Uterus (tissue), 2 donors: Measurements from ENCODE around the gene STIP1.

Experiments
- CTCF ChIP-seq, 4 experiments: fragments of 200-600 bp in 2 of 4; fragments of 450-650 bp in 2 of 4; sonication (generic) in 2 of 4; IDR thresholded peaks; one replicate each; pipeline ENCODE4 v1.5.1; 2016 to 2019; ENCODE audit warnings: antibody characterized with exemption in 4 of 4, mild to moderate bottlenecking in 2 of 4, moderate library complexity in 1 of 4
- POLR2A ChIP-seq, 2 donors: fragments of 450-650 bp; IDR thresholded peaks; one replicate each; pipeline ENCODE4 v1.6.1; 2016; ENCODE audit warnings: antibody characterized with exemption in 2 of 2, mild to moderate bottlenecking in 1 of 2, moderate library complexity in 1 of 2

DNA sequence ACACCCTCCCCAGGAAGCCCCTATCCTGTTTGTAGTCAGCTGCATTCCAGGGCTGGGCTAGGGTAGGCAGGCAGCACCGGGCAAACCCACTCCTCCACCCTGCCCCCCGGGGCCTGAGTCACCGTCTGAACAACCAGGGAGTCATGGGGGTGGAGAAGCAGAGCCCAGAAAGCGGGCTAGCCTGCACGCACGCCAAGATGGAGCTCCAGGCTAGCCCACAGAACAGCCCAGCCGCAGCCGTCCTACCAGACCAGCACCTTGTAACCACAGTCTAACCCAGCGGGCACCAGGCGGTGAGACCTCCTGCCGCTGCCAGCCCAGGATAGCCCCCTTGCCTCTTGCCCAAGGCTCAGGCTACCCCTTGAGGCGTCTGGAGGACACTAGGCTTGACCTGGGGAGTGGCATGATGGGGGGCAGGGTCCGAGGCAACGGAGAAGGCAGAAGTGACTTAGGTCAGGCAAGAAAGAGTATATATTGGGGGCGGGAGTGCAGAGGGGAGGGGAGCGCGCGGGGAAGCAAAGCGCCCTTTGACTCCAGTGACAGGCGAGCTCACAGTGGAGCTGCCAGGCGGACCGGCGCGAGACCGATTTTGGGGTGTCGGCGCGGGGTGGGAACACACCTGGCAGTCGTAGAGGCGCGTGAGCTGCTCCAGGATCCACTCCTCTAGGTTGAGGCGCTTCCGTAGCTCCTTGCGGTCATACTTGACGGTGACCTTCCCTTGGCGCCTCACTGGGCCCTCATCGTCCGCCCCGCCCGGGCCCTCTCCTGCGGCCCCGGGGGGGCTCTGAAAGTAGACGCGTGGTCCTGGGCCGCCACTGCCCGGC is 60.0 kb downstream of the STIP1 start:
- no peak for TF ChIP-seq CTCF (IDR thresholded peaks at IDR 0.05)
- no peak for TF ChIP-seq POLR2A (IDR thresholded peaks at IDR 0.05)
